Measurements from ENCODE around the gene ATP11A.
"Not testable (repeated sequence)": the region's sequence is repeated elsewhere in the genome, so short reads cannot be mapped to it uniquely, and the experiment has no call there.

ATP11A gene

GRCh38 chr13:112705286-112705685, 15.4 kb downstream of the ATP11A start:
- TF ChIP-seq CTCF (IDR thresholded peaks at IDR 0.05; ENCODE audit: low read length, missing control alignments) = no peak
- DNase-seq (ENCODE audit: low read depth) = no peak
- no peak overlapping the region for H3K4me3 ChIP-seq (replicated peaks; ENCODE audit: low read depth, low read length)

- no peak for DNase-seq (ENCODE audit: low read depth)
- no peak for TF ChIP-seq CTCF (IDR thresholded peaks at IDR 0.05; ENCODE audit: low read length, missing control alignments)
- H3K4me3 ChIP-seq (replicated peaks; ENCODE audit: low read depth, low read length) = no peak overlapping the region
These were observed 16.3 kb downstream of the ATP11A start for GRCh38 chr13:112706171-112706570.

- H3K4me3 ChIP-seq (replicated peaks; ENCODE audit: low read depth, low read length) = no peak overlapping the region
- no peak for TF ChIP-seq CTCF (IDR thresholded peaks at IDR 0.05; ENCODE audit: low read length, missing control alignments)
- DNase-seq (ENCODE audit: low read depth) = no peak
These were observed 18.9 kb downstream of the ATP11A start for GRCh38 chr13:112708560-112709240.

- not testable (repeated sequence) for H3K4me3 ChIP-seq (replicated peaks; ENCODE audit: low read depth, low read length); DNase-seq (ENCODE audit: low read depth)
These were observed 19.5 kb downstream of the ATP11A start for GRCh38 chr13:112709316-112709715.

- no peak for TF ChIP-seq CTCF (IDR thresholded peaks at IDR 0.05; ENCODE audit: low read length, missing control alignments)
- DNase-seq (ENCODE audit: low read depth) = no peak
- no peak overlapping the region for H3K4me3 ChIP-seq (replicated peaks; ENCODE audit: low read depth, low read length)
These were observed 20.3 kb downstream of the ATP11A start for GRCh38 chr13:112709825-112710783.

GRCh38 chr13:112710855-112711527, 21.2 kb downstream of the ATP11A start:
- no peak for TF ChIP-seq CTCF (IDR thresholded peaks at IDR 0.05; ENCODE audit: low read length, missing control alignments)
- H3K4me3 ChIP-seq (replicated peaks; ENCODE audit: low read depth, low read length) = peak overlapping the region; percentile 49
- no peak for DNase-seq (ENCODE audit: low read depth)

All from fibroblast of pulmonary artery (primary cell).